IgD-negative memory B cell (primary cell): ENCODE data around the gene CX3CL1. TPM values are rescaled to one million over a fixed set of nuclear protein-coding genes. Genes with fewer than 3 reads are reported as not detected.
A peak's percentile ranks its signal among the peaks of the same experiment; 100 is the strongest.

ENCODE experiments used
- H3K27ac Mint-ChIP-seq, 3 donors: one replicate each; pipeline ENCODE4 v1.8.0; 2020 to 2022; ENCODE audit warnings: mild to moderate bottlenecking in 3 of 3, mixed read lengths in 3 of 3, moderate library complexity in 1 of 3
- H3K27me3 Mint-ChIP-seq: one replicate; pipeline ENCODE4 v1.8.0; 2021; ENCODE audit warnings: mixed read lengths
- H3K36me3 Mint-ChIP-seq: one replicate; pipeline ENCODE4 v1.8.0; 2020; ENCODE audit warnings: mild to moderate bottlenecking, mixed read lengths
- H3K4me1 Mint-ChIP-seq, 3 donors: one replicate each; pipeline ENCODE4 v1.8.0; 2020 to 2022; ENCODE audit warnings: mixed read lengths in 3 of 3, mild to moderate bottlenecking in 1 of 3
- H3K4me3 Mint-ChIP-seq, 4 donors: one replicate each; pipeline ENCODE4 v1.8.0; 2020 to 2022; ENCODE audit warnings: mild to moderate bottlenecking in 4 of 4, mixed read lengths in 4 of 4, moderate library complexity in 3 of 4
- H3K9me3 Mint-ChIP-seq, 3 donors: one replicate each; pipeline ENCODE4 v1.8.0; 2020 to 2021; ENCODE audit warnings: mixed read lengths in 3 of 3, mild to moderate bottlenecking in 1 of 3
- polyA plus RNA-seq: library from polyadenylated mRNA; unstranded; fragments of 300-500 nt; fragmentation: Illumina TruSeq; gene quantifications from one replicate; pipeline ENCODE4 v1.2.3, GENCODE V29; 2021

CX3CL1 gene
- polyA plus RNA-seq, 1 donor from 2014 or later, result not detected

DNA sequence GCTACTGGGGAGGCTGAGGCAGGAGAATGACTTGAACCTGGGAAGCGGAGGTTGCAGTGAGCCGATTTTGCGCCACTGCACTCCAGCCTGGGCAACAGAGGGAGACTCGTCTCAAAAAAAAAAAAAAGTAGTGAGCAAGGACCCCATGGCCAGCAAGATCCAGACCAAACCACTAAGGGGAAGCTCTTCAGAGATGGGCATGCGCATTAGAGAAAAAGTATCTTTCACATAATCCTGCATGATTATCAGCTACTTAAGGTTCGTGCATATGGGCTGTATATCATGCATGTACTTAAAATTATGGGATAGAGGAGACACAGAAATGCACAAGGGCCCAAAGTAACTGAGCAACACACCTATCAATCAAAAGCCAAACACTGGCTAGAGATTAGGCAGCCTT, 24.4 kb upstream of the CX3CL1 start:
- H3K4me1 Mint-ChIP-seq, result peaks cover 17 to 39% (median 34%) of the 10 kb centered on the region in 3 donors
- no peak overlapping the region for H3K27ac Mint-ChIP-seq
- H3K4me3 Mint-ChIP-seq, result peak overlapping the region in 1 of 4 donors; percentile 72
- no peaks in the 10 kb centered on the region for H3K36me3 Mint-ChIP-seq
- H3K27me3 Mint-ChIP-seq, result peaks cover 14% of the 10 kb centered on the region
- peaks cover 0 to 4% (median 2%) of the 10 kb centered on the region in 3 donors for H3K9me3 Mint-ChIP-seq

DNA sequence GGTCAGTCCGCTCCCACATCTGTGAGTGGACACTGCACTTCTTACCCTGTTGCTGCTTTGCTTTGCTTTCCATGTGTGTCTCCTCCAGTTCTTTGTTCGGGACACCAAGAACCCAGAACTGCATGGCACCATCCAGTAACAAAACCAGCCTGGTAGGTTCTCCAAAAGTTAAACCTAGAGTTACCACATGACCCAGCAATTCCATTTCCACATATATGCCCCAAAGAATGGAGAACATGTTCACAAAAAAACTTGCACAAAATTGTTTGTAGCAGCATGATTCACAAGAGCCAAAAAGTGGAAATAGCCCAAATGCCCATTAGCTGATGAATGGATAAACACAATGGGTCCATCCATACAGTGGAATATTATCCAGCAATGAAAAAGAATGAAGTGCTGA, 24.0 kb upstream of the CX3CL1 start:
- Mint-ChIP-seq H3K4me1 (peaks cover 14 to 34% (median 29%) of the 10 kb centered on the region in 3 donors), H3K4me3 (peak overlapping the region in 2 of 4 donors; percentile 70 to 72), H3K9me3 (peaks cover 0 to 4% (median 2%) of the 10 kb centered on the region in 3 donors), H3K36me3 (no peaks in the 10 kb centered on the region), H3K27me3 (peaks cover 11% of the 10 kb centered on the region), H3K27ac (no peak overlapping the region)

DNA sequence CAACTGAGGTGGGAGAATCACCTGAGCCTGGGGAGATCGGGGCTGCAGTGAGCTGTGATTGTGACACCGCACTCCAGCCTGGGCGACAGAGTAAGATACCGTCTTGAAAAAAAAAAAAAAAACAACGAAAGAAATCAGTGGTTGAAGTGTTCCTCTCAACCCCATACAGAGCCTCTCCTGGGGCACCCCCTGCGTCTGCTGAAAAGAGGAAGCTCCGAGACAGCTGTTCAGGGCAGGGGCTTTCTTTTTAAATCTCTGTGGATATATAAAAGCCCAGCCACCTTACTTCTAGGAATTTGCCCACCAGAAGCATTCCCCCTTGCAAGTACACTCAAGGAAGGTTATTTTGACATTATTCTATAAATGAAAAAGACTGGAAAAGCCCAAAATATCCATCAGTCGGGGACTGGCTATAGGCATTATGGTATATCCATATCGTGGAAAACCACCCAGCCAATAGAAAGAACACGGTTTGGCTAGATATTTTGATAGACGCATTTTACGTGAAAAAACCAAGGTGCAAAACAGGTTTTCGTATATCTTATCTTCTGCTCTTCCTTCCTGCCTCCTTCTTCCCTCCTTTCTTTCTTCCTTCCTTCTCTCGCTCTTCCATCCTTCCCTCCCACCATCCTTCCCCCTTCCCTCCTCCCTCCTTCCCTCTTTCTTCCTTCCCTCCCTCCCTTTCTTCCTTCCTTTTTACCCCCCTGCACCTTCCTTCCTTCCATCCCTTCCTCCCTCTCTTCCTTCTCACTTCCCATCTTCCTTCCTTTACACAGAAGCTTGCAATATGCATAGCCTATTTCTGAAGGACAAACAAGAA, 22.9 kb upstream of the CX3CL1 start:
- Mint-ChIP-seq H3K27ac (peak overlapping the region; percentile 71 to 82 (median 81)), H3K27me3 (peaks cover 8% of the 10 kb centered on the region), H3K36me3 (no peaks in the 10 kb centered on the region), H3K4me3 (peak overlapping the region; percentile 70 to 86 (median 72)), H3K9me3 (peaks cover 0 to 4% (median 2%) of the 10 kb centered on the region in 3 donors), H3K4me1 (peaks cover 13 to 35% (median 25%) of the 10 kb centered on the region in 3 donors)

DNA sequence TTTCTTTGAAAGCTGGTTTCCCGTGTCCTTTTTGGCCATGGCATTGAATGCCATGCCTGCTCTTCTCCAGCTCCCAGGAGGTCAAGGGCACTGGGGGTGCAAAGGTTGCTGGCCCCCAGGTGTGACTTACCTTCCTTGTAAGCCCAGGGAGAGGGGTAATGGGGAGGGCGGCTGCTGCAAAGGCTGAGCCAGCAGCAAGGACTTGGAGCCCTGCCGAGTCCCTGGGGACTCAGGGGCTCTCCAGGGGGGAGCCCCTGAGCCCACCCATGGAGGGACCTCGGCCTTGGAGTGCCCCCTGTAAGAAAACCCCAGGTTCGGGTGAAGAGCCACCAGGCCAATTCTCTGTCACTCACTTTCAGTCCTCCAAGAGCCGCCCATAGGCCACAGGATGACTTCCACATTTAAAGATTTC, 19.6 kb upstream of the CX3CL1 start:
- no peaks in the 10 kb centered on the region for H3K36me3 Mint-ChIP-seq
- no peak overlapping the region for H3K27ac Mint-ChIP-seq
- peaks cover 12 to 29% (median 21%) of the 10 kb centered on the region in 3 donors for H3K4me1 Mint-ChIP-seq
- no peaks in the 10 kb centered on the region for H3K9me3 Mint-ChIP-seq
- no peak overlapping the region for H3K4me3 Mint-ChIP-seq
- H3K27me3 Mint-ChIP-seq, result peaks cover 7% of the 10 kb centered on the region

DNA sequence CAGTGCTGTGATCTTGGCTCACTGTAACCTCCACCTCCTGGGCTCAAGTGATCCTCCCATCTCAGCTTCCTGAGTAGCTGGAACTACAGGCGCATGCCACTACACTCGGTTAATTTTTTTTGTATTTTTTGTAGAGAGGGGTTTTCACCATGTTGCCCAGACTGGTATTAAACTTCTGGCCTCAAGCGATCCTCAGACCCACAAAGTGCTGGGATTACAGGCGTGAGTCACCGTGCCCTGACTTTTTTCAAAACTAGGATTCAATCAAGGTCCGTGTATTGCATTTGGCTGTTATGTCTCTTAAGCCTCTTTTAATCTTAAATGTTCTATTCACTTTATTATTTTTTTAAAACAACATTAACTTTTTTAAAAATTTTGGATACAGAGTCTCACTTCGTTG, 18.0 kb upstream of the CX3CL1 start:
- Mint-ChIP-seq H3K9me3 (no peaks in the 10 kb centered on the region), H3K4me3 (no peak overlapping the region), H3K36me3 (no peaks in the 10 kb centered on the region), H3K27me3 (peaks cover 5% of the 10 kb centered on the region), H3K4me1 (peaks cover 11 to 28% (median 25%) of the 10 kb centered on the region in 3 donors), H3K27ac (no peak overlapping the region)

DNA sequence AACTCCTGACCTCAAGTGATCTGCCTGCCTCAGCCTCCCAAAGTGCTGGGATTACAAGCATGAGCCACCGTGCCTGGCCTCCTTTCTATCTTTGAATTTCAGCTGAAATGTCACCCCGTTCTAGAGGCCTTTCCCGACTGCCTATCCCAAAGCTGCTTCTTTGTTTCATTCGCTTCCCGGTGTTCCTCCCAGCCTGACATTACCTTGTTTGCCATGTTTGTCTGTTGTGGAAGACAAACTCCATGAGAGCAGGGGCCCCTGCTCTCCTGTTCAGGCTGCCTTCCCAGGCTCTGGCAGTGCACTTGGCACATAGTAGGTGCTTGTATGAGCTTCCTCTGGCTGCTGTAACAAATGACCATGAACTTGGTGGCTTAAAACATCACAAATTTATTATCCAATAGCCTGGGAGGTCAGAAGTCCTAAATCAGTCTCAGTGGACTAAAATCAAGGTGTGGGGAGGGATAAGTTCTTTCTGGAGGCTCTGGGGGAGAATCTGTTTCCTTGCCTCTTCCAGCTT, 16.3 kb upstream of the CX3CL1 start:
- Mint-ChIP-seq H3K36me3 (no peaks in the 10 kb centered on the region), H3K9me3 (no peaks in the 10 kb centered on the region), H3K4me3 (no peak overlapping the region), H3K4me1 (peaks cover 11 to 29% (median 19%) of the 10 kb centered on the region in 3 donors), H3K27me3 (peaks cover 5% of the 10 kb centered on the region), H3K27ac (no peak overlapping the region)

DNA sequence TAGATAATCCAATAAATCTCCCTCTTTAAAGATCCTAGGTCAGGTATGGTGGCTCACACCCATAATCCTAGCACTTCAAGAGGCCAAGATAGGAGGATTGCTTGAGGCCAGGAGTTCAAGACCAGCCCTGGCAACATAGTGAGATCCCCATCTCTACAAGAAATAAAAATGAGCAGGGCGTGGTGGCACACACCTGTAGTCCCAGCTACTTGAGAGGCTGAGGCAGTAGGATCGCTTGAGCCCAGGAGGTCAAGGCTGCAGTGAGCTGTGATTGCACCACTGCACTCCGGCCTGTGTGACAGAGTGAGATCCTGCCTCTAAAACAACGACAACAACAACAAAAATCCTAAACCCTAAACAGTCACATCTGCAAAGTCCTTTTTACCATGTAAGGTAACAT, 15.7 kb upstream of the CX3CL1 start:
- H3K27ac Mint-ChIP-seq, result no peak overlapping the region
- H3K4me1 Mint-ChIP-seq, result peaks cover 11 to 29% (median 19%) of the 10 kb centered on the region in 3 donors
- H3K9me3 Mint-ChIP-seq, result no peaks in the 10 kb centered on the region
- peaks cover 5% of the 10 kb centered on the region for H3K27me3 Mint-ChIP-seq
- no peaks in the 10 kb centered on the region for H3K36me3 Mint-ChIP-seq
- H3K4me3 Mint-ChIP-seq, result no peak overlapping the region

DNA sequence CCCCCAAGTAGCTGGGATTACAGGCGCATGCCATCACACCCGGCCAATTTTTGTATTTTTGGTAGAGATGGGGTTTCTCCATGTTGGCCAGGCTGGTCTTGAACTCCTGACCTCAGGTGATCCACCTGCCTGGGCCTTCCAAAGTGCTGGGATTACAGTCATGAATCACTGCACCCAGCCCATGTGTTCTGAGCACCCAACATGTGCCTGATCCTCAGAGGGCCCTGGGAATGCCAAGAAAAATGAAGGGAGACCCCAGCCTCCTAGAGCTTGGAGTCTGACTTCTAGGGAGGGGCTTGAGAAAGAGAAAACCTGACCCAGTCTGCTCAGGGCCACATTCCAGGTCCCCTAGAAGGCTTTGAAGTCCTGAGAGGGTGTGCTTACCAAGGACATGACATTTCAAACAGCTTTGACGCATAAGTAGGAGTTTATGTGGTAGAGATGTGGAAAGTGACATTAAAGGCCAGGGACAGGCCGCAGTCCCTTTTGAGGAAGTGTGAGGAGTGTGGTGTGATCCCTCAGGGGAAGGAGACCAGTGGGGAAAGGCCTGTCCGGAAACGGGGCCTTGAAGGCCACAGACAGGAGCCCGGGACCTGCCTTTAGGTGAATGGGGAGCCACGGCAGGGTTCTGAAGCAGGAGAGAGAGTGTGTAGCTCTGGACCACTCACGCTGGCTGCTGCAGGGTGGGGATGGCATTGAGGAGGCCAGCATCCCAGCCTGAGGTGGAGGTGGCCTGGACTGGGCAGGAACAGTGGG, 14.8 kb upstream of the CX3CL1 start:
- peak overlapping the region in 1 of 3 donors; percentile 54 for H3K27ac Mint-ChIP-seq
- H3K27me3 Mint-ChIP-seq, result peaks cover 5% of the 10 kb centered on the region
- peaks cover 14 to 21% (median 16%) of the 10 kb centered on the region in 3 donors for H3K4me1 Mint-ChIP-seq
- H3K36me3 Mint-ChIP-seq, result no peaks in the 10 kb centered on the region
- peak overlapping the region in 1 of 4 donors; percentile 80 for H3K4me3 Mint-ChIP-seq
- no peaks in the 10 kb centered on the region for H3K9me3 Mint-ChIP-seq

DNA sequence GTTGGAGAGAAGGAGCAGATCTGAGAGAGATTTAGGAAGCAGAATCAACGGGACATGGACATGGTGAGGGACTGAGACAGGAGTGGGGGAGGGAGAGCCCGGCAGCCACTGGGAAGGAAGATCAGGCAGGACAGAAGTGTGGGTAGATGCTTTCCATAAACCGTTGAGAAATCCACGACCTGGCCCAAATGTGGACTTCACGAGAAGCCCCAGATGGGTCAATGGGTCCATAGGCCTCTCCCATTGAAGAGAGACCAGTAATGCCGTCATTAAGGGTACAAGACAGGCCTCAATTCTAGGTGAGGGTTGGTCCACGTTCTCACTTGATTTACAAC, 14.2 kb upstream of the CX3CL1 start:
- peaks cover 14 to 20% (median 15%) of the 10 kb centered on the region in 3 donors for H3K4me1 Mint-ChIP-seq
- H3K36me3 Mint-ChIP-seq, result no peaks in the 10 kb centered on the region
- H3K27me3 Mint-ChIP-seq, result peaks cover 5% of the 10 kb centered on the region
- no peaks in the 10 kb centered on the region for H3K9me3 Mint-ChIP-seq
- peak overlapping the region in 1 of 3 donors; percentile 54 for H3K27ac Mint-ChIP-seq
- no peak overlapping the region for H3K4me3 Mint-ChIP-seq

DNA sequence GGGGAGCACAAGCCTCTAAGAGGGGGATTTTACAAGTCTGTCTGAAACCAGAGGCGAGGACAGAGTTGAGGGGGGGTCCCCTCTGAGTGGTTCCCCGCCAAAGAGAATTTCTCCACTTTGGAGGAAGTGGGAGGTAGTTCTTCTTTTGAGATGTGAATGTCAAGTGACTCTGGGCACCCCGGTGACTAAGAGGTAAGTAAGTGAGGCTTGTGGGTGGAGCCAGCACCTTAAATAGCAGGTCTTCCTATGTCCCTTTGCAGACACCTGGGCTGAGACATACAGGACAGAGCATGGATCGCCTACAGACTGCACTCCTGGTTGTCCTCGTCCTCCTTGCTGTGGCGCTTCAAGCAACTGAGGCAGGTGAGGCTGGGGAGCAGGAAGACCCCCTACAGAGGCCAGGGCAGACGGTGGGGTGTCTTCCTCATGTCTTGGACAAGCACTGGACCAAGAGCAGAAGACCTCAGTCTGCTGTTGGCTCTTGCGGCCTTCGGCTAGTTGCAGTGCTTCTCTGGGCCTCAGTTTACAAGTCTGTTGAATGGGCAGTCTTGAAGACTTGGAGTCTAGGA, 13.7 kb upstream of the CX3CL1 start, which contains the start of gene CCL22:
CCL22 (plus strand) TSS at position 257 of the 569 bp plus-strand sequence; CDS start at position 291, 34 bp downstream.
- Mint-ChIP-seq H3K27ac (peak within 1 kb of the TSS in 1 of 3 donors; percentile 54), H3K36me3 (no peaks in the 10 kb centered on the region), H3K9me3 (no peaks in the 10 kb centered on the region), H3K4me1 (peaks cover 14 to 18% (median 15%) of the 10 kb centered on the region in 3 donors), H3K4me3 (peak within 1 kb of the TSS in 2 of 4 donors; percentile 4 to 80), H3K27me3 (peaks cover 5% of the 10 kb centered on the region)

DNA sequence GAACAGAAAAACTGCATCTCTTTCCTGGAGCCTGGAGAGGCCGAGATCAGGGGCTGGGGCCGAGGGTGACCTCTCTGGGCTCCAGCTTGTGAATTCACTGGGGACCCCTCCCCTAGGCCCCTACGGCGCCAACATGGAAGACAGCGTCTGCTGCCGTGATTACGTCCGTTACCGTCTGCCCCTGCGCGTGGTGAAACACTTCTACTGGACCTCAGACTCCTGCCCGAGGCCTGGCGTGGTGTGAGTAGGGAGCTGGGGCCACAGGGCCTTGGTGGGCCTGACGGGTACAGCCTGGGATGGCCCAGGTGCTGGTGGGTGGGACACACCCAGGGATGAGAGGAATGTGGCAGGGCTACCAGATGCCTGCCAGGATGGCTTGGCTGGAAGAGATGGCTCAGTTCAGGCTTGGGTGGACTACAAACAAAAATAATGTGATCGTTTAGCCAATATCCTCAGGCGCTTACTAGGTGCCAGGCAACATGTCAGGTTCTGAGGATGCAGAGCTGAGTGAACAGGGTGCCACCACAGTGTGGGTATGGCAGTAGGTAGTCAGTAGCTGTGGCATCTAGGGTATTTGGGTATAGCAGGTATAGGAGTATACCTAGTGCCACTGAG, 11.9 kb upstream of the CX3CL1 start:
- H3K36me3 Mint-ChIP-seq, result no peaks in the 10 kb centered on the region
- peaks cover 14 to 17% (median 15%) of the 10 kb centered on the region in 3 donors for H3K4me1 Mint-ChIP-seq
- H3K4me3 Mint-ChIP-seq, result no peak overlapping the region
- peaks cover 5% of the 10 kb centered on the region for H3K27me3 Mint-ChIP-seq
- no peaks in the 10 kb centered on the region for H3K9me3 Mint-ChIP-seq
- H3K27ac Mint-ChIP-seq, result no peak overlapping the region

DNA sequence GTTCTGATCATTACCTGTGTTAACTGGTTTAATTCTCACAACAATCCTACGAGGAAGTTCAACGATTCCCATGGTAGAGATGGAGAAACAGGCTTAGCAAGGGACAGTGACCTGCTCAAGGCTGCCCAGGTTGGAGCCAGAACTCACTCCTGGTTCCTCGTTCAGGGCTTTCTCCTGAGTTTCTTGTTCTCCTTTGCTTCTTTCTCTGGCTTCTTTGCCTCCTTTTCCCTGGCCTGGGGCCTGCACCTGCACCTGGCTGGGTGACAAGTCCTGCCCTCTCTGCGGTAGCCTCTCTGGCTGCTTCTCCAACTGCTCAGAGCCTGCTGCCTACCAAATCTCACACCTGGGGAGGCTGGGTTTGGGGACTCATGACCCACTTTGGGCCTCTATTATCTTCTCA, 10.9 kb upstream of the CX3CL1 start:
- H3K27me3 Mint-ChIP-seq, result peaks cover 5% of the 10 kb centered on the region
- H3K27ac Mint-ChIP-seq, result no peak overlapping the region
- H3K9me3 Mint-ChIP-seq, result no peaks in the 10 kb centered on the region
- peaks cover 14 to 17% (median 15%) of the 10 kb centered on the region in 3 donors for H3K4me1 Mint-ChIP-seq
- H3K4me3 Mint-ChIP-seq, result no peak overlapping the region
- H3K36me3 Mint-ChIP-seq, result no peaks in the 10 kb centered on the region

DNA sequence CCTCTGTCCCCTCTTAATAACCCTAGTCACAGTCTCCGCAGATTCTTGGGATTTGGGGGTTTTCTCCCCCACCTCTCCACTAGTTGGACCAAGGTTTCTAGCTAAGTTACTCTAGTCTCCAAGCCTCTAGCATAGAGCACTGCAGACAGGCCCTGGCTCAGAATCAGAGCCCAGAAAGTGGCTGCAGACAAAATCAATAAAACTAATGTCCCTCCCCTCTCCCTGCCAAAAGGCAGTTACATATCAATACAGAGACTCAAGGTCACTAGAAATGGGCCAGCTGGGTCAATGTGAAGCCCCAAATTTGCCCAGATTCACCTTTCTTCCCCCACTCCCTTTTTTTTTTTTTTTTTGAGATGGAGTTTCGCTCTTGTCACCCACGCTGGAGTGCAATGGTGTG, 8.1 kb upstream of the CX3CL1 start:
- no peaks in the 10 kb centered on the region for H3K9me3 Mint-ChIP-seq
- peaks cover 5% of the 10 kb centered on the region for H3K27me3 Mint-ChIP-seq
- H3K4me3 Mint-ChIP-seq, result peak overlapping the region in 1 of 4 donors; percentile 30
- H3K36me3 Mint-ChIP-seq, result peaks cover 2% of the 10 kb centered on the region
- H3K27ac Mint-ChIP-seq, result no peak overlapping the region
- H3K4me1 Mint-ChIP-seq, result peaks cover 2 to 5% (median 3%) of the 10 kb centered on the region in 3 donors

DNA sequence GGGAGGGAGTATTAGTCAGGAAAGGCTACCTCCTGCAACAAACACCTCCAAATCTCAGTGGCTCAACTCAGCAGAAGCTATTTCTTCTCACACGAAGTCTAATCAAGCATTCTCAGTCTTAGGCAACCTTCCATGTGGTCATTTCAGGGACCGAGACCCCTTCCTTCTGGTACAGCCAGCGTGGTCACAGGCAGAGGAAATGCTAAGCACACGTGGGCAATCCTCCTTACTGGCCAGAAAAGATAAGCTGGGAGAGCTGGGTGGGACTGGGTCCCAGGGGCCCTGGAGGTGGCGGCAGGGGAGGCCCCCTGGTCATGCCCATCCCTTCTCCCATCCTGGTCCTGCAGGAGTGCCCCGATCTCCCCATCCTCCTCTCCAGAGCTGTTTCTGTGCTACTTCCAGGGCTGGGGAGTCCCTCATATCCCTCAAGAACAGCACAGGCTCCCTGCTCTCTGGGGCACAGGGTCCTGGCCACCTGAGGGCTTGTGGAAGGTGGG, 5.7 kb upstream of the CX3CL1 start:
- peaks cover 5% of the 10 kb centered on the region for H3K27me3 Mint-ChIP-seq
- no peak overlapping the region for H3K27ac Mint-ChIP-seq
- H3K4me3 Mint-ChIP-seq, result no peak overlapping the region
- H3K9me3 Mint-ChIP-seq, result no peaks in the 10 kb centered on the region
- H3K36me3 Mint-ChIP-seq, result peaks cover 2% of the 10 kb centered on the region
- H3K4me1 Mint-ChIP-seq, result peaks cover 0 to 5% (median 2%) of the 10 kb centered on the region in 3 donors
